HEK293T (cell line): Measurements from ENCODE around the gene COL6A5.

Experiments
- BHLHE40 ChIP-seq: fragments of 450-650 bp; IDR thresholded peaks from 2 replicates; pipeline ENCODE4 v1.6.1; 2016; ENCODE audit warnings: mild to moderate bottlenecking, moderate library complexity, borderline replicate concordance
- ELF4 ChIP-seq: fragments of 450-650 bp; IDR thresholded peaks from 2 replicates; pipeline ENCODE4 v1.6.1; 2017; ENCODE audit warnings: antibody characterized with exemption
- FOXA1 ChIP-seq: fragments of 450-650 bp; IDR thresholded peaks from 2 replicates; pipeline ENCODE4 v1.6.1; 2016; ENCODE audit warnings: mild to moderate bottlenecking
- FOXK2 ChIP-seq: fragments of 450-650 bp; IDR thresholded peaks from 2 replicates; pipeline ENCODE4 v1.6.1; 2016; ENCODE audit warnings: mild to moderate bottlenecking
- FOXM1 ChIP-seq: fragments of 450-650 bp; IDR thresholded peaks from 2 replicates; pipeline ENCODE4 v1.6.1; 2017; ENCODE audit warnings: mild to moderate bottlenecking, borderline replicate concordance
- HDGF ChIP-seq: fragments of 450-650 bp; IDR thresholded peaks from 2 replicates; pipeline ENCODE4 v1.6.1; 2017; ENCODE audit warnings: antibody characterized with exemption, borderline replicate concordance
- LEF1 ChIP-seq: fragments of 450-650 bp; IDR thresholded peaks from 2 replicates; pipeline ENCODE4 v1.6.1; 2017; ENCODE audit warnings: mild to moderate bottlenecking, borderline replicate concordance
- NFRKB ChIP-seq: fragments of 450-650 bp; IDR thresholded peaks from 2 replicates; pipeline ENCODE4 v1.6.1; 2016; ENCODE audit warnings: mild to moderate bottlenecking, moderate library complexity
- PKNOX1 ChIP-seq: fragments of 450-650 bp; IDR thresholded peaks from 2 replicates; pipeline ENCODE4 v1.6.1; 2016
- SP1 ChIP-seq: fragments of 450-650 bp; IDR thresholded peaks from 2 replicates; pipeline ENCODE4 v1.6.1; 2017
- SUZ12 ChIP-seq: fragments of 450-650 bp; IDR thresholded peaks from 2 replicates; pipeline ENCODE4 v1.6.1; 2016; ENCODE audit warnings: mild to moderate bottlenecking
- TARDBP ChIP-seq: fragments of 450-650 bp; IDR thresholded peaks from 2 replicates; pipeline ENCODE4 v1.6.1; 2016
- ZNF384 ChIP-seq: fragments of 450-650 bp; IDR thresholded peaks from 2 replicates; pipeline ENCODE4 v1.6.1; 2016

GRCh38 chr3:130384476-130385025 is 39.1 kb downstream of the COL6A5 start:
- TF ChIP-seq PKNOX1 = no peak
- TF ChIP-seq FOXK2 = no peak
- TF ChIP-seq FOXM1 = no peak
- TF ChIP-seq TARDBP = no peak
- no peak for TF ChIP-seq ZNF384
- TF ChIP-seq HDGF = no peak
- no peak for TF ChIP-seq NFRKB
- no peak for TF ChIP-seq ELF4
- no peak for TF ChIP-seq FOXA1
- TF ChIP-seq SP1 = no peak
- no peak for TF ChIP-seq SUZ12
- no peak for TF ChIP-seq LEF1
- TF ChIP-seq BHLHE40 = no peak
